ENCODE results near the gene ACTR3C.

Gene ACTR3C

GRCh38 chr7:150358988-150359621 lies 35.8 kb upstream of the ACTR3C start:
- DNase-seq (ENCODE audit: low spot score) = no peak

- DNase-seq (ENCODE audit: low spot score) = no peak
Observed at GRCh38 chr7:150358433-150358832, 35.1 kb upstream of the ACTR3C start.

- no peak for DNase-seq (ENCODE audit: low spot score)
Observed at GRCh38 chr7:150357771-150358427, 34.6 kb upstream of the ACTR3C start.

- no peak for DNase-seq (ENCODE audit: low spot score)
Observed at GRCh38 chr7:150357270-150357669, 33.9 kb upstream of the ACTR3C start.

- no peak for DNase-seq (ENCODE audit: low spot score)
Observed at GRCh38 chr7:150356265-150356897, 33.0 kb upstream of the ACTR3C start.

GRCh38 chr7:150355666-150356059 lies 32.3 kb upstream of the ACTR3C start:
- DNase-seq (ENCODE audit: low spot score) = no peak

GRCh38 chr7:150351587-150352194 lies 28.3 kb upstream of the ACTR3C start:
- no peak for DNase-seq (ENCODE audit: low spot score)

GRCh38 chr7:150346922-150347321 lies 23.6 kb upstream of the ACTR3C start:
- no peak for DNase-seq (ENCODE audit: low spot score)

GRCh38 chr7:150345012-150345411 lies 21.7 kb upstream of the ACTR3C start:
- no peak for DNase-seq (ENCODE audit: low spot score)

GRCh38 chr7:150344299-150344698 lies 21.0 kb upstream of the ACTR3C start:
- DNase-seq (ENCODE audit: low spot score) = no peak

- no peak for DNase-seq (ENCODE audit: low spot score)
Observed at GRCh38 chr7:150343225-150343624, 19.9 kb upstream of the ACTR3C start.

- DNase-seq (ENCODE audit: low spot score) = no peak
Observed at GRCh38 chr7:150342121-150342408, 18.7 kb upstream of the ACTR3C start.

GRCh38 chr7:150341263-150342120 lies 18.1 kb upstream of the ACTR3C start, which contains the start of gene RARRES2:
Gene RARRES2, minus strand, starts transcription at chr7:150341629. Its CDS starts 1,020 bp downstream, at chr7:150340609.
- DNase-seq (ENCODE audit: low spot score) = no peak

- DNase-seq (ENCODE audit: low spot score) = no peak
Observed at GRCh38 chr7:150340875-150341262, 17.5 kb upstream of the ACTR3C start.

- no peak for DNase-seq (ENCODE audit: low spot score)
Observed at GRCh38 chr7:150340024-150340749, 16.8 kb upstream of the ACTR3C start.

GRCh38 chr7:150339409-150339809 lies 16.1 kb upstream of the ACTR3C start:
- DNase-seq (ENCODE audit: low spot score) = no peak

GRCh38 chr7:150338166-150338829 lies 15.0 kb upstream of the ACTR3C start:
- DNase-seq (ENCODE audit: low spot score) = no peak

- no peak for DNase-seq (ENCODE audit: low spot score)
Observed at GRCh38 chr7:150337659-150338081, 14.3 kb upstream of the ACTR3C start.

GRCh38 chr7:150337179-150337578 lies 13.8 kb upstream of the ACTR3C start:
- DNase-seq (ENCODE audit: low spot score) = no peak

- no peak for DNase-seq (ENCODE audit: low spot score)
Observed at GRCh38 chr7:150336746-150337145, 13.4 kb upstream of the ACTR3C start.

GRCh38 chr7:150335774-150336112 lies 12.4 kb upstream of the ACTR3C start:
- DNase-seq (ENCODE audit: low spot score) = no peak

Measured in HuH-7 (cell line).